Esophagus muscularis mucosa (tissue), 4 donors: ENCODE measurements around the gene CPNE1. TPM values are rescaled to one million over a fixed set of nuclear protein-coding genes. Genes with fewer than 3 reads are reported as not detected.
A peak's percentile ranks its signal among the peaks of the same experiment; 100 is the strongest.

ENCODE experiments used
- DNase-seq: peaks from one replicate; pipeline ENCODE4 v3.0.0-alpha.2; 2017; ENCODE audit errors: extremely low spot score
- H3K27ac ChIP-seq, 4 donors: fragments of 200-600 bp; sonication (generic); replicated peaks in 1 of 4; 1 replicate in 3 of 4; 2 replicates in 1 of 4; pipeline ENCODE4 v1.5.1; 2016 to 2019; ENCODE audit warnings: mild to moderate bottlenecking in 1 of 4
- H3K27me3 ChIP-seq, 4 donors: fragments of 200-600 bp; sonication (generic); one replicate each; pipeline versions ENCODE4 v1.5.1 to v1.6.0; 2016 to 2019
- H3K36me3 ChIP-seq, 4 donors: fragments of 200-600 bp; sonication (generic); one replicate each; pipeline ENCODE4 v1.5.1; 2016 to 2019
- H3K4me1 ChIP-seq, 4 donors: fragments of 200-600 bp; sonication (generic); one replicate each; pipeline ENCODE4 v1.5.1; 2016 to 2019
- H3K4me3 ChIP-seq, 4 donors: fragments of 200-600 bp; sonication (generic); 1 replicate in 2 of 4; 2 replicates in 2 of 4; pipeline ENCODE4 v1.5.1; 2016 to 2019; ENCODE audit warnings: mild to moderate bottlenecking in 4 of 4, moderate library complexity in 1 of 4
- H3K9me3 ChIP-seq, 4 donors: fragments of 200-600 bp; sonication (generic); 1 replicate in 3 of 4; 2 replicates in 1 of 4; pipeline ENCODE4 v1.5.1; 2016 to 2019
- CTCF ChIP-seq, 3 experiments: fragments of 200-600 bp in 2 of 3; fragments of 450-650 bp in 1 of 3; sonication (generic) in 2 of 3; IDR thresholded peaks; one replicate each; pipeline ENCODE4 v1.5.1; 2017 to 2019; ENCODE audit warnings: antibody characterized with exemption in 3 of 3, mild to moderate bottlenecking in 2 of 3, moderate library complexity in 1 of 3
- EP300 ChIP-seq: sonication (generic); formaldehyde crosslinking; IDR thresholded peaks from one replicate; pipeline ENCODE4 v1.6.1; 2017; ENCODE audit warnings: antibody characterized with exemption
- POLR2A ChIP-seq: fragments of 450-650 bp; IDR thresholded peaks from one replicate; pipeline ENCODE4 v1.6.1; 2017; ENCODE audit warnings: antibody characterized with exemption, moderate library complexity, mild to moderate bottlenecking, low read depth
- POLR2AphosphoS5 ChIP-seq, 2 donors: sonication (generic); formaldehyde crosslinking; IDR thresholded peaks; one replicate each; pipeline ENCODE4 v1.6.1; 2017; ENCODE audit warnings: antibody characterized with exemption in 2 of 2
- WGBS: methylation state at CpG from one replicate; pipeline ENCODE4 v1.1.5; 2018; 5-methylcytosine and 5-hydroxymethylcytosine counted together
- intact Hi-C: fragments of 100-400 bp; cut with DNase I; formaldehyde crosslinking; loops from one replicate; pipeline ENCODE4 v1.15.1; 2023
- total RNA-seq, 4 donors: library from RNA; depleted of rRNA; stranded (reverse); fragments of >200 nt; gene quantifications; one replicate each; pipeline versions ENCODE4 v1.1.0 to v1.2.1, GENCODE V29; 2016

CPNE1 gene
- total RNA-seq, 4 donors from 2014 or later: 23.0 to 148 (median 99.9) TPM

- DNase-seq: no peak
- intact Hi-C loops: no loop called here
Observed at GRCh38 chr20:35626386-35627001, 38.2 kb downstream of the CPNE1 start.

GRCh38 chr20:35625584-35626385 is 38.9 kb downstream of the CPNE1 start:
- Histone ChIP-seq H3K27me3 (no peaks in the 10 kb centered on the region), H3K36me3 (peaks cover 41 to 85% (median 69%) of the 10 kb centered on the region in 4 donors), H3K4me1 (no peaks in the 10 kb centered on the region), H3K27ac (no peak overlapping the region), H3K9me3 (no peaks in the 10 kb centered on the region), H3K4me3 (no peak overlapping the region)
- intact Hi-C loops: no loop called here
- DNase-seq: no peak
- 93% methylated on average over 6 of the region's 6 CpGs for WGBS
- TF ChIP-seq POLR2A: no peak
- no peak for TF ChIP-seq POLR2AphosphoS5 (IDR thresholded peaks at IDR 0.05)
- no peak for TF ChIP-seq EP300
- no peak for TF ChIP-seq CTCF (IDR thresholded peaks at IDR 0.05)

More at GRCh38 chr20:35626386-35627001, 38.2 kb downstream of the CPNE1 start:
- TF ChIP-seq EP300 (no peak), POLR2A (no peak), CTCF (IDR thresholded peaks at IDR 0.05) (no peak), POLR2AphosphoS5 (IDR thresholded peaks at IDR 0.05) (no peak)
- Histone ChIP-seq H3K27me3 (no peaks in the 10 kb centered on the region), H3K27ac (no peak overlapping the region), H3K9me3 (no peaks in the 10 kb centered on the region), H3K4me3 (no peak overlapping the region), H3K4me1 (no peaks in the 10 kb centered on the region), H3K36me3 (peaks cover 48 to 87% (median 70%) of the 10 kb centered on the region in 4 donors)
- 88% methylated on average over 8 of the region's 13 CpGs for WGBS

- no peaks in the 10 kb centered on the region for H3K9me3 ChIP-seq
- no peak overlapping the region for H3K4me3 ChIP-seq
- H3K27ac ChIP-seq: no peak overlapping the region
- no peak for DNase-seq
- intact Hi-C loops: no loop called here
- H3K27me3 ChIP-seq: no peaks in the 10 kb centered on the region
- peaks cover 22 to 34% (median 33%) of the 10 kb centered on the region in 4 donors for H3K4me1 ChIP-seq
- TF ChIP-seq CTCF (IDR thresholded peaks at IDR 0.05) (no peak), POLR2A (no peak), EP300 (no peak), POLR2AphosphoS5 (IDR thresholded peaks at IDR 0.05) (no peak)
- 90% methylated on average over 2 of the region's 2 CpGs for WGBS
- peaks cover 16 to 43% (median 28%) of the 10 kb centered on the region in 4 donors for H3K36me3 ChIP-seq
Observed at GRCh38 chr20:35621560-35621946, 43.1 kb downstream of the CPNE1 start.

- H3K27me3 ChIP-seq: no peaks in the 10 kb centered on the region
- no peak overlapping the region for H3K27ac ChIP-seq
- peaks cover 10 to 37% (median 22%) of the 10 kb centered on the region in 4 donors for H3K36me3 ChIP-seq
- no peak for DNase-seq
- no peak overlapping the region for H3K4me3 ChIP-seq
- WGBS: 94% methylated on average over 10 of the region's 11 CpGs
- intact Hi-C loops: no loop called here
- H3K9me3 ChIP-seq: no peaks in the 10 kb centered on the region
- TF ChIP-seq POLR2AphosphoS5 (IDR thresholded peaks at IDR 0.05): peak in 1 of 2 donors; percentile 11
- no peak for TF ChIP-seq POLR2A
- peaks cover 22 to 35% (median 34%) of the 10 kb centered on the region in 4 donors for H3K4me1 ChIP-seq
Observed at GRCh38 chr20:35620818-35621559, 43.7 kb downstream of the CPNE1 start.
